Caki2 (cell line): Measurements from ENCODE around the gene ABCB11. TPM values are rescaled to one million over a fixed set of nuclear protein-coding genes. Genes with fewer than 3 reads are reported as not detected.
"Not testable (repeated sequence)": the region's sequence is repeated elsewhere in the genome, so short reads cannot be mapped to it uniquely, and the experiment has no call there.

ENCODE experiments used
- DNase-seq: peaks from one replicate; pipeline ENCODE4 v3.0.0-alpha.2; 2015; ENCODE audit warnings: low read depth
- in situ Hi-C: cut with HindIII; loops from 2 replicates; pipeline ENCODE4 v1.10.0; 2016; ENCODE audit warnings: low sequenced_read_pairs, low pct_unique_long_range_greater_than_20kb, mixed read lengths
- total RNA-seq: library from RNA; depleted of rRNA; stranded (reverse); fragments of >200 nt; shearing (Covaris generic); gene quantifications from 2 replicates; pipeline ENCODE4 v1.2.3, GENCODE V29; 2014; ENCODE audit warnings: low replicate concordance

Gene ABCB11
- total RNA-seq, 1 experiment from 2014 or later = not detected

DNA sequence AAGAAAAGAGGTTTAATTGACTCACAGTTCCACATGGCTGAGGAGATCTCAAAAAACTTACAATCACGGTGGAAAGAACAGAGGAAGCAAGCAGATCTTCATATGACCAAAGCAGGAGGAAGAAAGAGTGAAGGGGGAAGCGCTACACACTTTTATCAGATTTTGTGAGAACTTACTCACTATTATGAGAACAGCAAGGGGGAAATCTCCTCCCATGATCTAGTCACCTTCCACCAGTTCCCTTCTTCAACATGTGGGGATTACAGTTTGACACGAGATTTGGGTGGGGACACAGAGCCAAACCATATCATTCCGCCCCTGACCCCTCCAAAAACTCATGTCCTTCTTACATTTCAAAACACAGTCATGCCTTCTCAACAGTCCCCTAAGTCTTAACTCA, 75.8 kb downstream of the ABCB11 start:
- in situ Hi-C loops = loop anchor here (25.0 kb wide), 1 partner anchor 132 kb away; no protein-coding TSS in a partner anchor
- no peak for DNase-seq

DNA sequence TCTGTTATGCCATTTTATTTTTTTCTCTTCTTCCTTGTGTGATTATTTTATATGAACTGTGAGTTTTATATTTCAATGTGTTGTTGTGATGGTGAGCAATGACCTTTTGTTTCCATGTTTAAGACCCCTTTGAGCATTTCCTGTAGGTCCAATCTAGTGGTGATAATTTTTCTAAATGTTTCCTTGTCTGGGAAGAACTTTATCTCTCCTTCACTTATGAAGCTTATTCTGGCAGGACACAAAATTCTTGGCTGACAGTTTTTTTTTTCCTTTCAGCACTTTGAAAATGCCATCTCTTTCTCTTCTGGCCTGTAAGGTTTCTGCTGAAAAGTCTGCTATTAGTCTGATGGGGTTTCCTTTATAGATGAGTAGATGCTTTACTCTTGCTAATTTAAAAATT, 76.9 kb downstream of the ABCB11 start:
- in situ Hi-C loops = loop anchor here (25.0 kb wide), 1 partner anchor 133 kb away; no protein-coding TSS in a partner anchor
- no peak for DNase-seq

DNA sequence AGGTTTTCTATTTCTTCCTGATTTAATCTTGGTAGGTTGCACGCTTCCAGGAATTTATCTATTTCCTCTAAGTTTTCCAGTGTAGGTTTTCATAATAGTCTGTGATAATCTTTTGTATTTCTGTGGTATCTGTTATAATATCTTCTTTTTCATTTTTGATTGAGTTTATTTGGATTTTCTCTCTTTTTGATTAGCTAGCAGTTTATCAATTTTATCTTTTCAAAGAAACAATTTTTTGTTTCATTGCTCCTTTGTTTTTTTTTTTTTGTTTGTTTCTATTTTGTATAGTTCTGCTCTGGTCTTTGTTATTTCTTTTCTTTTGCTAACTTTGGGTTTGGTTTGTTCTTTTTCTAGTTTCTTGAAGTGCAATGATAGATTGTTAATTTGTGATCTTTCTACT, 78.7 kb downstream of the ABCB11 start:
- in situ Hi-C loops = loop anchor here (25.0 kb wide), 1 partner anchor 135 kb away; no protein-coding TSS in a partner anchor
- DNase-seq = no peak

DNA sequence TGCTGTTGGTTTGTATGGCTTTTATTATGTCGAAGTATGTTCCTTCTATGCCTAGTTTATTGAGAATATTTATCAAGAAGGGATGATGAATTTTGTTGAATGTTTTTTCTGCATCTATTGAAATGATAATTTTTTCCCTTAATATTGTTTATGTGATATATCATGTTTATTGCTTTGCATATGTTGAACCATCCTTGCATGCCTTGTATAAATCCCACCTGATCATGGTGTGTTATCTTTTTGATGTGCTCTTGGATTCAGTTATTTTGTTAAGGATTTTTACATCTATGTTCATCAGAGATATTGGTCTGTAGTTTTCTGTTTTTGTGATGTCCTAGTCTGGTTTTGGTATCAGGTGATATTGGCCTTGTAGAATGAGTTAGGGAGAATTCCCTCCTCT, 79.3 kb downstream of the ABCB11 start:
- in situ Hi-C loops = loop anchor here (25.0 kb wide), 1 partner anchor 135 kb away; no protein-coding TSS in a partner anchor
- no peak for DNase-seq

DNA sequence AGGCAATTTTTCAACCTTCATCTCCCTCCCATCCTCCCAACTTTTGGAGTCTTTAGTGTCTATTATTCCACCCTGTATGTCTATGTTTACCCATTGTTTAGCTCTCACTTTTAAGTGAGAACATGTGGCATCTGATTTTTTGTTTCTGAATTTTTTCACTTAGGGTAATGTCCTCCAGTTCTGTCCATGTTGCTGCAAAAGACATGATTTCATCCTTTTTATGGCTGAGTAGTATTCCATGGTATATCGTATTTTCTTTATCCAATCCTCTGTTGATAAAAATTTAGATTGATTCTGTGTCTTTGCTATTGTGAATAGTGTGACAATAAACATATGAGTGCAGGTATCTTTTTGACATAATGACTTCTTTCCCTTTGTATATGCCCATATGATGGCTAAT, 81.8 kb downstream of the ABCB11 start:
- no peak for DNase-seq
- in situ Hi-C loops = no loop called here

DNA sequence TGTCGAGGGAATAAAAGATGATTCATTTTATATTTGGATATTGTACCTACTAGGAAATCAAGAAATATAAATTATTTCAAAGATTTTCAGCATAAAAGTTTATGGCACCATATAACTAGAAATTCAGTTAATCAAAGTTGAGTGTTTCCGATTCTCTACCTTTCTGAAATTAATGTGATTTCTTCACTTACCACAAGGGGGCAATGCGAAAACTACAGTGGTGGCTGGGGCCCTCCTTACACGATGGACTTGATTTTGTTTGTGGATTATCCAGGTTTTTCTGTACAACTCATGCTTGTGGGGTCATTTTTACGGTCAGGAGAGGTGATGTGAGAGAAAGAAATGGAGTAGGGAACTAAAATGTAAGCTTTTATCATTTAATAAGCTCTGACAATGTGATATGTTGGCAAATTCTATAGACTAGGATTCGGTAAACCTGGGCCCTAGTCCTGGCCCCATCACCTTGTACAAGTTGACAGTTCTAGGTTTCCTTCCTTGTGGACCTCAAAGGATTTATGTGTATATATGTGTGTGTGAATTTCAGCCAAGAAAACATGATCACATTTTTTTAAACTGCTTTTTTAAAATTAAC, 82.4 kb downstream of the ABCB11 start:
- peak; percentile 15 for DNase-seq

DNA sequence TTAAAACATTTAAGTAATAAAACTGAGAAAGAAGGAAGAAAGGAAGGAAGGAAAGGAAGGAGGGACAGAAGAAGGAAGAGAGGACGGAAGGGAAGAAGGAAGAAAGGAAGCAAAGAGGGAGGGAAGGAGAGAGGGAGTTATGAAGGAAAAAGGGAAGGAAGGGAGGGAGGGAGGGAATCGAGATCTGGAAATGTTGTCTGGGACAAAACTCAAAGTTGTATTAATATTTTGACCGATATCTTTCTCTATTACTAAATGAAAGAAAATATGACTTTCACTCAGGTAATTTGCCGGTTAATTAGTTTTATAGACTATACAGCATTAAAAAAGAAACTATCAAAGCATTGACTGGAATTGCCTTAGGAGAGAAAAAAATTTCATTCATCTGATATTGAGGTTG, 85.6 kb downstream of the ABCB11 start:
- no peak for DNase-seq
- in situ Hi-C loops = no loop called here

More for the DNA sequence above, 82.4 kb downstream of the ABCB11 start:
- in situ Hi-C loops = no loop called here

DNA sequence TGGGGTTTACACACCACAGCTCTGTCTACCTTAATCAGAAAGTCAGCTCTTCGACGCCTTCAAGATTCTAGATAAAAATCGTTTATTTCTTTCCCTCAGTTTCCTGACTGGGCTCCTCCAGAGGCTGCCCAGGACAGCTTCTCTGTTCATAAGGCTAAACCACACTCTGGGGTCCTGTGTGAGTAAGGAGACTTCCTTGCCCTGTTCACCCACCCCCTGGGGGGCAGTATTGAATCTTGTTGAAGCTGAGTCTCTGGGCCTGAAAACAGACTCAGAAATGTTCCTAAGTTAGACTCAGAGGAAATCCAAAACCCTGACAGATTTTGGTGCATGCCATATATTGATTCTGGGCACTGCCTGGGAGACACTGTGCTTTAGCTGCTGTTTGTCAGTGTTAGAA, 87.1 kb downstream of the ABCB11 start:
- DNase-seq = no peak
- in situ Hi-C loops = no loop called here

DNA sequence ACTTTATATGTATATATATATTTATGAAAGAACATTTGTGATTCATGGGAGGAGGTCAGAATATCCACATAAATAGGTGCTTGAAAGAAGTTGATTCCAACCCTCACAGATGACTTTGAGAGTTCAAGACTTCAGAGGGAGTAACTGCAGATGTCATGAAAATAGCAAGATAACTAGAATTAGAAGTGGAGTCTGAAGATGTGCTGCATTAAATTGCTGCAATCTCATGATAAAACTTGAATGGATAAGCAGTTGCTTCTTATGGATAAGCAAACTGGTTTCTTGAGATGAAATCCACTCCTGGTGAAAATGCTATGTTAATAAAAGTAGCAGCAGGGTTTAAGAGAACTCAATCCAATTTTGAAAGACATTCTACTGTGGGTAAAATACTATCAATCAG, 89.8 kb downstream of the ABCB11 start:
- in situ Hi-C loops = no loop called here
- DNase-seq = no peak

DNA sequence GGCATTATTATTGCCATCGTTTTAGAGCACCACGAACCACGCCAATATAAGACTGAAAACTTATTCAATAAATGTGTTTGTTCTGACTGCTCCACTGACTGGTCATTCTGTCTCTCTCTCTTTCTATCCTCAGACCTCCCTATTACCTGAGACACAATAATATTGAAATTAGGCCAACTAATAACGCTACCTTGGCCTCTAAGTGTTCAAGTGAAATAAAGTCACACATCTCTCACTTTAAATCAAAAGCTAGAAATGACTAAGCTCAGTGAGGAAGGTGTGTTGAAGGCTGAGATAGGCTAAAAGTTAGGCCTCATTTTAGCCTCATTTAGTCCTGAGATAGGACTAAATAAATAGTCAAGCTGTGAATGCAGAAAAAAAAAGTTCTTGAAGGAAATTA, 91.2 kb downstream of the ABCB11 start:
- no peak for DNase-seq
- in situ Hi-C loops = no loop called here

DNA sequence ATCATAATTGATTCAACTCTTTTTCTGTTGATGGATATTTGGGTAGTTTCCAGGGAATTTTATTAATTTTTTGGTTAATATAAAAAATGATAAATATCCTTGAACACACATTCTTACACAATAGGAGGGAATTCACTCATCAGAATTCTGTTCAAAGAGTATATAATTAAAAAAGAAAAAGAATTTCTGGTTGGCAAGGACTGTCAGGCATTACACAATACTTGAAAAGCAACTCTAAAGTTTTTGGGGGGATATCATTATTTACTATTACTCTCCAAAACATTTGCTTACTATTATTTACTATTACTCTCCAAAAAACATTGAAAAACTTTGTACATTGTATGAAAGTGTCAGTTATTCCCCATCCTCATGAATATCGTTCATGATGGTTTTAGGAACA, 92.1 kb downstream of the ABCB11 start:
- DNase-seq = no peak

DNA sequence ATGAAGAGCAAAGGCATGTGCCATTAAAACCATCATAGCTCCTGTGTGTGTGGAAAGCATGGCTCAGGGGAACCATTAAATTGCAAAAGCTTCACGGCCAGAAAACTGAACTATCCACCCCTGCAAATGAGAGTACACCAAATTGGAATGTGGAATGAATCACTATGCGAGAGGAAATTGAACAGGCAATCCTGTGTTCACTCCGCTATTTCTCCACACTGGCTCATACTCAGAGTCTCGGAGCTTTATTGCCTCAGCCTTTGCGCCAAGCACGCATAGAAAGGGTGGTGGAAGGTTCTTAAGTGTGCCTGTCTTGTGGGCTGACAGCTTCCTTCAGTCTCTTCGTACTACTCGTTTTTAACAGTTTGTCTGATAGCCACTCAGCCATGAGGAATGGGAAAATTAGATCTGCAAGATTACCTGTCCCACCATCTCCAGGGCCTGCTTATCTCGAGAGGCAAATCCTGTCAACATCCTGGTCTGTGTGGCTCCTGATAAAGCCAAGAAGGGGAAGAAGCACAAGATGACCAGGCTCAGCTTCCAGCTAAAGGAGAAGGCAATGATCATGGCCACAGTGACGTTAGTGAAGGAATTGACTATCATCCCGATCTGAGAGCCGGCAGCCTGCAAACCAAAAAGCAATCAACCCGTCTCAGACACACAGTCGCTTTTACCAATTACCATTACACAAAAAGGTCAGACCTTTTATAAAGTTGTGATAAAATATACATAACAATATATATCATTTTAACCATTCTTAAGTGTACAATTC, 95.1 kb downstream of the ABCB11 start:
- DNase-seq = no peak
- in situ Hi-C loops = no loop called here

More for the DNA sequence above, 92.1 kb downstream of the ABCB11 start:
- in situ Hi-C loops = no loop called here

DNA sequence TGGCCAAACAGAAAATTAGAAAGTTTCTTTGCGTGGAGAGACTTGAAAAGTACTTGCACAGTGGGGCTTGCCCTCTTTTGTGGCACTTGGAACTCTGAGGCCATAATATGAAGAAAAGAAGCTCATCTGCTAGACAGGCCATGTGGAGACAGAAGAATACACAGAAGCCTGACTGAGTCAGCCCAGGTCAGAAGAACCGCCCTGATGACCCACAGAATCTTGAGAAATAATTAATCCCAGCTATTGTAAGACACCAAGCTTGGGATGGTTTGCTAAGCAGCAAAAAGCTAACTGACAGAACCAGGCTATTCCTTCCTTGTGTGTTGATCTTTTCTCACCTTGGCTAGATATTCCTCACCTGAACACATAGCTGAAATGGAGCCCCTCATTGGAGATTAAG, 96.3 kb downstream of the ABCB11 start:
- in situ Hi-C loops = no loop called here

DNA sequence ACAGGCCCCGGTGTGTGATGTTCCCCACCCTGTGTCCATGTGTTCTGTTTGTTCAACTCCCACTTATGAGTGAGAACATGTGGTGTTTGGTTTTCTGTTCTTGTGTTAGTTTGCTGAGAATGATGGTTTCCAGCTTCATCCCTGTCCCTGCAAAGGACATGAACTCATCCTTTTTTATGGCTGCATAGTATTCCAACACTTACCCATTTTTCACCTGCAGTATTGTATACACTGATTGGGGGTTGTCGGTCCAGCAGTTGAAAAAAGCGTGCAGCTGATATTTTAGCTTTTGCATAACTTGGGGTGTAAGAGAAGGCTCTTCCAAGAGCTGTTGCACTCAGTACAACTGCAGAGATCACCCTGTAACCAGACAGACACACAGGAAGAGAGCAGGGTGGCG, 99.0 kb downstream of the ABCB11 start:
- DNase-seq, in situ Hi-C loops: not testable (repeated sequence)

More for the DNA sequence above, 96.3 kb downstream of the ABCB11 start:
- DNase-seq = no peak

DNA sequence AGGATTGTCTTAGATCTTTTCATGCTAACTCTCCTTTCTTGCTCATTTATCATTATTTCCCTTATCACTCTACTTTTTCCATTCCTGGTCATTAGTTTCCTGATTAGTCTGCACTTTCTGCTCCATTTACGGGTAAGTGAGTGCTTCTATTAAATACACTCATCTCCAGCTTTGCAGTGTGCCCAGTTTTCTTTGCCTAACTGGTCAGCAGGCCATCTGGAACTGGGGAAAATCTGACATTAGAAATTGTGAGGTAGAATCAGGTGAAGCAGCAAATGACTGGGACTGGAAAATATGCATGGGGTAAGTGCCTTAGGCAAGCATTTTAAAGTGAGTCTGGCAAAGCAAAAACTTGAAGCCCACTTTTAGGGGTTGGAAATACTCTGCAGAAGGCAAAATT, 100.9 kb downstream of the ABCB11 start:
- DNase-seq = no peak
- in situ Hi-C loops = no loop called here

DNA sequence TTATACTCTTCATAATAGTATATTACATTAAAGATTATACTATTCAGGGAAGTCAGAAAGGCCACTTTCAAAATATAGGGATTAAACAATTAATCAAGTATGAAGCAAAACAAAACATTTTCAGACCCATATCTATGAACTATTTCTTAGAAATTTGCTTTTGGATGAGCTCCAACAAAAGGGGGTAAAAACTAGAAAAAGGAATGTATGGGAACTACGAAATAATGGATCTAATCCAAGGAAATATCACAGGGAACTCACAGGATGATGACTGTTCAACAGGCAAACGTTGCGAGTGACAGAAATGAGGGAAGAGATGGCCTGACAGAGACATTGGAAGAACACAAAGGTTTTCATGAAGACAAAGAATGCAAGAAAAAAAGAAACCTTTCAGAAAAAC, 102.1 kb downstream of the ABCB11 start:
- no peak for DNase-seq
- in situ Hi-C loops = no loop called here

DNA sequence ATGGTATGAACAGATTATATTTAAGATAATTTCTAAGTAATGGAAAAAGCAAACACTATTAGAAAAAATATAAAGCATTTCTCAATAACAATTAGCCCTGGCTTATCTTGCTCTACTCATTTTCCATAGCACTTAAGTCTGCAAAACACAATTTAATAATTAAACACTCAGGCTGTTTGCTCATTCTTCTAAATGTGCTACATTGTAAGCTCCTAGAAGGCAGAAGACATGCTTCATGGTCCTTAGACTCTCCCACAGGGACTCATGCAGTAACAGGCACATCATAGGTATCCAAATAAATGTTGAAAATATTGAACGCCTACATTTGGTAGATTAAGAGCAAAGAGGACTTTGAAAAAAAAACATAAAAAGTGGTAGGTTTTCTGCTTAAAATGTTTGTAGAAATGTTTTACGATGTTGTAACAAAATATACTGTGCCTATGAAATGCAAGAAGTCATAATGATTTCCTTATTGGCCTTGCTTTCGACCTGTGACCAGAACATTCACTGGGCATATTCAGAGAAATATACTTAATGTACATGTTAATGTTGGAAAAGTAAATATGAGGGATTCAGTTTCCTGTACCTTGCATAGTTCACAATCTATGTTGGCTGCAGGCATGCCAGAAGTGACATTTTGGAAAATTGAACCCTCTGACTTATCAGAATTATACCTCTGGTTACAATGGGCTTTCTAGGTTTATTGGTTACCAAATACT, 102.9 kb downstream of the ABCB11 start:
- in situ Hi-C loops = no loop called here
- no peak for DNase-seq

DNA sequence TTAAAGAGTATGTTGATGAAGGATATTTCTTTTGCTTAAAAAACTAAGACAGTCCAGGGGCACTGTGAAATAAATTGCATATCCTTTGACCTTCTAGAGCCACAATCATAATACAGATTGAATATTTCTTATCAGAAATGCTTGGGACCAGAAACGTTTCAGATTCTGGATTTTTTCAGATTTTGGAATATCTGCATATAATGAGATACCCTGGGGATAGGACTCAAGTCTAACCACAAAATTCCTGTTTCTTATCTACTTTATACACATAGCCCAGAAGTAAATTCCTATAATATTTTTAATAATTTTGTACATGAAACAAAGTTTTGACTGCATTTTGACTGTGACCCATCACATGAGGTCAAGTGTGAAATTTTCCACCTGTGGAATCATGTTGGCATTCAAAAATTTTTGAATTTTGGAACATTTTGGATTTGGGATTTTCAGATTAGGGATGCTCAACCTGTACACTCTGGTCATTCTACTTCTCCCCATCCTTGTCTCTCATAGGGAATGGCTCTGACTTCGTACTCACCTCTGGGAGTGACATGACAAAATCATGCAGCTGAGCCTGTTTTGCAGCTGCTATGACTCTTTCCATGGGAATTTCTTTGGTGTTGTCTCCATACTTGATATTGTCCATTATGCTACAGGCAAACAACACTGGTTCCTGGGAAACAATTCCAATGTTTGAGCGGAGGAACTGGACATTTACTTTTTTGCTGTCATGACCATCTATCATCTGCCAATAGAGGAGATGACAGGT, 104.3 kb downstream of the ABCB11 start:
- no peak for DNase-seq
- in situ Hi-C loops = no loop called here
